Hepatocyte (in vitro differentiated cells): ENCODE data around the gene TRIM77. TPM values are rescaled to one million over a fixed set of nuclear protein-coding genes. Genes with fewer than 3 reads are reported as not detected.
"Not testable (repeated sequence)": the region's sequence is repeated elsewhere in the genome, so short reads cannot be mapped to it uniquely, and the experiment has no call there.

Source experiments
- DNase-seq: peaks from one replicate; pipeline ENCODE4 v3.0.0-alpha.2; 2016; ENCODE audit warnings: low spot score
- H2AFZ ChIP-seq: fragments of 200-600 bp; sonication (generic); 2 replicates; pipeline ENCODE4 v1.6.0; 2016; ENCODE audit warnings: antibody characterized with exemption, mild to moderate bottlenecking
- H3K27ac ChIP-seq: fragments of 200-600 bp; sonication (generic); 2 replicates; pipeline ENCODE4 v1.5.1; 2016; ENCODE audit warnings: mild to moderate bottlenecking
- H3K27me3 ChIP-seq: fragments of 200-600 bp; sonication (generic); 2 replicates; pipeline ENCODE4 v1.6.1; 2016
- H3K36me3 ChIP-seq: fragments of 200-600 bp; sonication (generic); replicated peaks from 2 replicates; pipeline ENCODE4 v1.5.1; 2016; ENCODE audit warnings: low read depth; ENCODE audit not compliant: insufficient read depth
- H3K4me1 ChIP-seq: fragments of 200-600 bp; sonication (generic); 2 replicates; pipeline ENCODE4 v1.5.1; 2016; ENCODE audit warnings: mild to moderate bottlenecking, moderate library complexity; ENCODE audit not compliant: insufficient read depth
- H3K4me2 ChIP-seq: fragments of 200-600 bp; sonication (generic); 2 replicates; pipeline ENCODE4 v1.6.0; 2016
- H3K4me3 ChIP-seq: fragments of 200-600 bp; sonication (generic); 2 replicates; pipeline ENCODE4 v1.5.1; 2016; ENCODE audit warnings: mild to moderate bottlenecking
- H3K79me2 ChIP-seq: fragments of 200-600 bp; sonication (generic); 2 replicates; pipeline ENCODE4 v1.6.0; 2017; ENCODE audit warnings: mild to moderate bottlenecking
- H3K9me2 ChIP-seq: fragments of 200-600 bp; sonication (generic); replicated peaks from 2 replicates; pipeline ENCODE4 v1.6.0; 2017; ENCODE audit warnings: mild to moderate bottlenecking; ENCODE audit not compliant: insufficient read depth
- H3K9me3 ChIP-seq: fragments of 200-600 bp; sonication (generic); 2 replicates; pipeline ENCODE4 v1.5.1; 2016; ENCODE audit warnings: low read depth, mild to moderate bottlenecking
- H4K20me1 ChIP-seq: fragments of 200-600 bp; sonication (generic); 2 replicates; pipeline ENCODE4 v1.6.0; 2016; ENCODE audit warnings: mild to moderate bottlenecking; ENCODE audit not compliant: insufficient read depth, poor library complexity, severe bottlenecking
- EZH2 ChIP-seq: fragments of 200-600 bp; sonication (generic); IDR thresholded peaks from 2 replicates; pipeline ENCODE4 v1.6.1; 2016; ENCODE audit warnings: antibody characterized with exemption, mild to moderate bottlenecking, borderline replicate concordance
- EZH2phosphoT487 ChIP-seq: fragments of 200-600 bp; sonication (generic); IDR thresholded peaks from one replicate; pipeline ENCODE4 v1.6.1; 2018; ENCODE audit warnings: antibody characterized with exemption, mild to moderate bottlenecking, low read depth, moderate library complexity; ENCODE audit not compliant: unreplicated experiment, severe bottlenecking
- WGBS: methylation state at CpG from one replicate; pipeline ENCODE4 v1.1.6; 2016; ENCODE audit warnings: low lambda C conversion rate; ENCODE audit errors: missing lambda C conversion rate; 5-methylcytosine and 5-hydroxymethylcytosine counted together
- polyA plus RNA-seq: library from polyadenylated mRNA; unstranded; fragments of >200 nt; fragmentation: Nextera tagmentation; extraction: Ambion mirVana; gene quantifications from 2 replicates; pipeline ENCODE4 v1.2.1, GENCODE V29; 2016
- total RNA-seq: library from RNA; depleted of rRNA; stranded (reverse); fragments of >200 nt; gene quantifications from 2 replicates; pipeline ENCODE4 v1.2.3, GENCODE V29; 2014
- TF ChIP-seq, protein P1 (sequence below): fragments of 200-600 bp; sonication (generic); IDR thresholded peaks from 2 replicates; pipeline ENCODE4 v1.5.1; 2016; ENCODE audit warnings: antibody characterized with exemption, mild to moderate bottlenecking; ENCODE audit not compliant: poor library complexity

The TRIM77 gene, protein sequence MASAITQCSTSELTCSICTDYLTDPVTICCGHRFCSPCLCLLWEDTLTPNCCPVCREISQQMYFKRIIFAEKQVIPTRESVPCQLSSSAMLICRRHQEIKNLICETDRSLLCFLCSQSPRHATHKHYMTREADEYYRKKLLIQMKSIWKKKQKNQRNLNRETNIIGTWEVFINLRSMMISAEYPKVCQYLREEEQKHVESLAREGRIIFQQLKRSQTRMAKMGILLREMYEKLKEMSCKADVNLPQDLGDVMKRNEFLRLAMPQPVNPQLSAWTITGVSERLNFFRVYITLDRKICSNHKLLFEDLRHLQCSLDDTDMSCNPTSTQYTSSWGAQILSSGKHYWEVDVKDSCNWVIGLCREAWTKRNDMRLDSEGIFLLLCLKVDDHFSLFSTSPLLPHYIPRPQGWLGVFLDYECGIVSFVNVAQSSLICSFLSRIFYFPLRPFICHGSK
- not detected in 2 replicates for total RNA-seq
- polyA plus RNA-seq, result not detected in 2 replicates

DNA sequence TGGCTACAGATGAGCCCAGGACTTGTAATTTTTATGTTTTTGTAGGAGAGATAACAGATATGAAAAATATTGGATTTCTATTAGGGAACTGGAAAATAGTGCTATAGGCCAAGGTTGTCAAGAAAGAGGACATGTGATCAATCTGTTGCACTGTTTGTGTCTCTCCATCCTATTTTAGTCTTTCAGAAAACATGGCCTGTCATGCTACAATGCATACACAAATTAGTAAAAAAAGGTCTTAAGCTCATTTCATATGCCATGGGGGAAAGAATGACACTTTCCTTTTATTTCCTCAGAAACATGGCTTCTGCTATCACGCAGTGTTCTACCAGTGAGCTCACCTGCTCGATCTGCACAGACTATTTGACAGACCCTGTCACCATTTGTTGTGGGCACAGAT, at the start of gene TRIM77:
TRIM77 (plus strand) TSS at position 301 of the 400 bp plus-strand sequence; CDS start at position 301, 0 bp downstream.
- H3K4me1 ChIP-seq, H3K79me2 ChIP-seq, H3K9me2 ChIP-seq, H2AFZ ChIP-seq, H3K4me2 ChIP-seq, H3K4me3 ChIP-seq, H3K36me3 ChIP-seq, H3K9me3 ChIP-seq, H3K27me3 ChIP-seq, H4K20me1 ChIP-seq, H3K27ac ChIP-seq, DNase-seq: not testable (repeated sequence)
- 94% methylated on average over 2 of the region's 2 CpGs for WGBS

DNA sequence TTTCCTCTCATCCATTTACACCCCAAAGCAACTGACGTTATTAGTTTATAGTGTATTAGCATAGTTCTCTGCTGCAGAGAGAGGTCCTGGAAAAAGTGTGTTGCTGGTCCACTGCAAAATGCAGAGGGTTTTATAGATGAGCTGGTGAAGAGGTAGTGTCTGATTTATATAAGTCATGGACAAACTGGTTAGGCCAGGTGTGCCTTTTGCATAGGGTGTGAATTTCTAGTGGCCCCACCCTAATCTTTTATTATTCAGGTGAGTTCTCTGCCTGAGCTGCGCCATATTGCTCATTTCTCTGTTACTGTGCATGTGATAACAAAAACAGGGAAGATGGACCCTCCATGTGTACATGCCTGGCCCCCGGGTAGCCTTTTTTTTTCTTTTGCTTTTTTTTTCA, 43.1 kb upstream of the TRIM77 start:
- Histone ChIP-seq H3K27me3 (no peaks in the 10 kb centered on the region), H3K9me3 (no peaks in the 10 kb centered on the region), H4K20me1 (no peaks in the 10 kb centered on the region), H2AFZ (no peak overlapping the region), H3K4me2 (no peak overlapping the region), H3K4me1 (no peaks in the 10 kb centered on the region), H3K79me2 (no peaks in the 10 kb centered on the region), H3K4me3 (no peak overlapping the region), H3K36me3 (no peaks in the 10 kb centered on the region), H3K9me2 (no peaks in the 10 kb centered on the region), H3K27ac (no peak overlapping the region)
- DNase-seq, result no peak
- 89% methylated on average over 3 of the region's 3 CpGs for WGBS
- TF ChIP-seq, protein P1, sequence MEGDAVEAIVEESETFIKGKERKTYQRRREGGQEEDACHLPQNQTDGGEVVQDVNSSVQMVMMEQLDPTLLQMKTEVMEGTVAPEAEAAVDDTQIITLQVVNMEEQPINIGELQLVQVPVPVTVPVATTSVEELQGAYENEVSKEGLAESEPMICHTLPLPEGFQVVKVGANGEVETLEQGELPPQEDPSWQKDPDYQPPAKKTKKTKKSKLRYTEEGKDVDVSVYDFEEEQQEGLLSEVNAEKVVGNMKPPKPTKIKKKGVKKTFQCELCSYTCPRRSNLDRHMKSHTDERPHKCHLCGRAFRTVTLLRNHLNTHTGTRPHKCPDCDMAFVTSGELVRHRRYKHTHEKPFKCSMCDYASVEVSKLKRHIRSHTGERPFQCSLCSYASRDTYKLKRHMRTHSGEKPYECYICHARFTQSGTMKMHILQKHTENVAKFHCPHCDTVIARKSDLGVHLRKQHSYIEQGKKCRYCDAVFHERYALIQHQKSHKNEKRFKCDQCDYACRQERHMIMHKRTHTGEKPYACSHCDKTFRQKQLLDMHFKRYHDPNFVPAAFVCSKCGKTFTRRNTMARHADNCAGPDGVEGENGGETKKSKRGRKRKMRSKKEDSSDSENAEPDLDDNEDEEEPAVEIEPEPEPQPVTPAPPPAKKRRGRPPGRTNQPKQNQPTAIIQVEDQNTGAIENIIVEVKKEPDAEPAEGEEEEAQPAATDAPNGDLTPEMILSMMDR, result no peak
- no peak for TF ChIP-seq EZH2phosphoT487
- TF ChIP-seq EZH2, result no peak

DNA sequence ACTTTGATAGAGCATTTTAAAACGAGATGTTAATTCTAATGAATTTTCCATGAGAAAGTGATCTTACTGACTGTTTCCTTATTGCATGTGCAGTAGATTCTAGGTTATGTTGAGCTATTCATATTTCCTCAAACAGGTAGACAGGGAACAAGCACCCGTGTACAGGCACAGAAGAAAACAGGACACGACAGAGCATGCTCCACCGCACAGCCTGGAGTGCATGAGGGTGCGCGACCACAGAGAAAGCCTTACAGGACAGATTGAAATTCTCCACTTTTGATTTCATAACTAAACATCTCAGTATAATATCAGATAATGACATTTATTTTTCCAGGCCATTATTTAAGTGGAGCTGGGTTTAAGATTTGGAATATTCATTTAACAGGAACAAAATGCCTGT, 41.9 kb upstream of the TRIM77 start:
- not testable (repeated sequence) for H3K27ac ChIP-seq, H3K79me2 ChIP-seq, H3K27me3 ChIP-seq, H3K4me1 ChIP-seq, DNase-seq, H3K36me3 ChIP-seq, H3K9me2 ChIP-seq, H3K4me3 ChIP-seq, H4K20me1 ChIP-seq, H3K9me3 ChIP-seq, H3K4me2 ChIP-seq, H2AFZ ChIP-seq
- WGBS, result 63% methylated on average over 6 of the region's 6 CpGs

DNA sequence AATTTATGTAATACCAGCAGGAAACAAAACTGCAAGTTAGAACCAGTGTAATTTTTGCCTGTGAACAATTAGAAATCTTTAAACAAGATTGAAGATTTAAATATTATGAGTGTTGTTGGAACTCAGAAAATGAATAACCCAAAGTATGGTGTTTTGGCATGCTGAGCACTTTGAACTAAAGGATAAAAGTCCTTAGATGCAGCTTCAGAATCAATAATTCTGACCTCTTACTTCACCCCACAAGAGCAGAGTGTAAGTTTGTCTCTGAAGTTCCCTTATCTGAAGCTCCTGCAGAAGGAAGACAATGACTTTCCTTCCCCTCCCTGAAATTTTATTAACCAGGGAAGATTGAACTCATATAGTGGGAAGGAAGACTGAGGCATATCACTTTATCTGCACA, 40.5 kb upstream of the TRIM77 start:
- not testable (repeated sequence) for H3K9me3 ChIP-seq, H3K79me2 ChIP-seq, H3K36me3 ChIP-seq, H4K20me1 ChIP-seq, DNase-seq, H3K27ac ChIP-seq, H3K4me1 ChIP-seq, H3K27me3 ChIP-seq, H2AFZ ChIP-seq, H3K9me2 ChIP-seq, H3K4me3 ChIP-seq, H3K4me2 ChIP-seq

DNA sequence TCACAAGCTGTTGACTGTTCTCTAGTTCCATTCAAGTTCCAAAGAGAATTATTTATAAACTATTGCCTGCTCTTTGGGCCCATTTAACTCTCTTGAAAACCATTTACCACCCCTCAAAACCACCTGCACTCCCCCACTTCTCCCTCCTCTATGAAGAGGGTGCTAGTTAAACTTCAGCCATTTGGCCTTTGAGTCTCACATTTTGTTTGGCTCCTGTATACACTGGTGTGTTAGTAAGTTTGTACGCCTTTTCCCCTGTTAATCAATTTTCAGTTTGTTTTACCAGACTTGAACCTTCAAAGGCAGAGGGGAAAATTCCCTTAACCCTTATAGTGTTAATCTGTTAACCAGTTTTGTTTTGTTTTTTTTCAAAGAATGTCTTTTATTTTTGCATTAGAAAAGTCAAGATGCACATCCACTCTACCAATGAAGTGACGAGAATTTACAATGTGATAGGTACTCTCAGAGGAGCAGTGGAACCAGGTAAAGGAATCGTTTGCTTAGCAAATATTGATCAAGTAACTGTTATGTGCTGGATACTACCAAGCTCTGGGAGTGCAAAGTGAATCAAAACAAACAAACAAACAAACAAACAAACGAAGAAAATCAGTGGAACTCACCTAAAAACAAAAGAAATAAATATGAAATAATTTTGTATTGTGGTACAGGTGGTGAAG, 40.0 kb upstream of the TRIM77 start:
- H3K9me2 ChIP-seq, DNase-seq, H3K79me2 ChIP-seq, H2AFZ ChIP-seq, H4K20me1 ChIP-seq, H3K27ac ChIP-seq, H3K4me1 ChIP-seq, H3K4me2 ChIP-seq, H3K9me3 ChIP-seq, H3K27me3 ChIP-seq, H3K4me3 ChIP-seq, H3K36me3 ChIP-seq: not testable (repeated sequence)
- WGBS, result 60% methylated on average over 4 of the region's 4 CpGs

DNA sequence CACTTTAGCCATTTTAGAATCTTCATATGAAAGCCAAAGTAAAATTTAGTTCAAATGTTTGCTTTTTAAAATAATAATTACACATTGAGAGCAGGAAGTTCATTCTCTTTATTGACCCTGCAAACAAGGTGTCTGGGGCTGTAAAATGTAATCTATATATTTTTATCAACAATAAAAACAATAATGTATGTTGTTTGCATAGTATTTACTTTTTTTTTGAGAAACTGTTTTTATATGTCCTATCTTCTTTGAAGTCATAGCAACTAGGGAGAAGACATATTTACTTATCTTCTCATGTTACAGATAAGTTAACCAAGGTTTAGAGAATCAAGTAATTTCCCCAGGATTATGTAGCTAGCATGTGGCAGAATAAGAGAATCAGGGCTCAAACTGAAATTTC, 37.6 kb upstream of the TRIM77 start:
- not testable (repeated sequence) for H3K36me3 ChIP-seq, H3K27ac ChIP-seq, H4K20me1 ChIP-seq, H3K79me2 ChIP-seq, H3K9me2 ChIP-seq, H3K27me3 ChIP-seq, H3K4me3 ChIP-seq, H3K4me2 ChIP-seq, H2AFZ ChIP-seq, H3K9me3 ChIP-seq, H3K4me1 ChIP-seq, DNase-seq

DNA sequence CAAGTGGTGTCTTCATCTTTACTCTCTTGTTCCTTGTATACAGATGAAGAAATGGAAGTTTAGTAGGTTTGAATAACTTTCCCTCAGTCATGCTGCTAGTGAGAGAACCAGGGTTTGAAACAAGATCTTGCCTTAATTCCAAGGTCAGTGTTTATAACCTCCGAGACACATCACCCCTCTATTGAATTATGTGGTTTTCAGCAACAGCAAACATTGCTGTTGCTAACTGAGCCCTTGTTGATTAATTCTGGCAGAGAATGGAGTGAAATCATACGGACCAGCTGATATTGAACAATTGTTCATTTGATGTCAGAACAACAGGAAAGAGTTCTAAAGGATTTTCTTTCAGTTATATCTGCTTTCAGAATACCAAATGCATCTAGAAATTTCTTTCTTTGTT, 36.7 kb upstream of the TRIM77 start:
- not testable (repeated sequence) for H3K4me3 ChIP-seq, H3K36me3 ChIP-seq, H4K20me1 ChIP-seq, DNase-seq, H3K79me2 ChIP-seq, H3K27me3 ChIP-seq, H3K4me1 ChIP-seq, H2AFZ ChIP-seq, H3K27ac ChIP-seq, H3K9me3 ChIP-seq, H3K9me2 ChIP-seq, H3K4me2 ChIP-seq
- 42% methylated on average over 2 of the region's 2 CpGs for WGBS
